ENCODE results near the gene MAP3K7. TPM values are rescaled to one million over a fixed set of nuclear protein-coding genes. Genes with fewer than 3 reads are reported as not detected.

The MAP3K7 gene
- total RNA-seq, 2 donors from 2014 or later: 16.0 to 16.6 TPM

DNA sequence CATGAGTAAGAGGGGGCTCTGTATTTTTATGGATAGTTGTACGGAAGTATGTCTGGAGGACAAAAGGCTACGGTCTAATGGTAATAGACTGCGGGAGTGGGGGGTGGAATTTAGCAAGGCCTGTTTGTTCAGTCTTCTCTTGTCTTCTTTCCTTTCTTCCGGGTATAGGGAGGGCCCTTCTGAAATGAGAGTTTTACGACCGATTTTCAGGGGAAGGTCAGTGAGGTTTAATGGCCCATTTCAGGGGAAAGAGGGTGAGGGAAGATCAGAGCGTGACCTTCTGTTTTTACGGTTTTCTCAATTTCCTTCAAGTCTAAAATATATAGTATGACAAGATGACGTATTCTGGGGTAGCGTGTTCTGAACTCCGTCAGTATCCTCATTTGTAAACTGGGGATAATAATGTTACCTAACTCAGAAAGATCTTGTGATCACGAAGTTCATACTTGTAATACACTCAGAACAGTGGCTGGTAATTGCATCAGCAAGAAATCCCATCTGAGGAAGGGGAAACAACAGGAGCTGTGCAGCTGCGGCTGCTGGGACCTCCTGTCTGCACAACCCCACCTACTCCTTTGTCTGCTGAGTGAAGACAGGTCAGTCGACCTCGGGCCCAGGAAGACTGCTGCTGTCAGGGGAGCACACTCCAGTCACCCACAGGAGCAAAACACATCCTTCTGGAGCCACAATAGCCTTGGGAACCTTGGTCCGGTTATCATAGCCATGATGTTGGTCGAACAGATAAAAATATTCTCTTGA, 90.4 kb downstream of the MAP3K7 start:
- no peak overlapping the region for H3K27ac Mint-ChIP-seq
- H3K4me3 Mint-ChIP-seq: no peak overlapping the region

DNA sequence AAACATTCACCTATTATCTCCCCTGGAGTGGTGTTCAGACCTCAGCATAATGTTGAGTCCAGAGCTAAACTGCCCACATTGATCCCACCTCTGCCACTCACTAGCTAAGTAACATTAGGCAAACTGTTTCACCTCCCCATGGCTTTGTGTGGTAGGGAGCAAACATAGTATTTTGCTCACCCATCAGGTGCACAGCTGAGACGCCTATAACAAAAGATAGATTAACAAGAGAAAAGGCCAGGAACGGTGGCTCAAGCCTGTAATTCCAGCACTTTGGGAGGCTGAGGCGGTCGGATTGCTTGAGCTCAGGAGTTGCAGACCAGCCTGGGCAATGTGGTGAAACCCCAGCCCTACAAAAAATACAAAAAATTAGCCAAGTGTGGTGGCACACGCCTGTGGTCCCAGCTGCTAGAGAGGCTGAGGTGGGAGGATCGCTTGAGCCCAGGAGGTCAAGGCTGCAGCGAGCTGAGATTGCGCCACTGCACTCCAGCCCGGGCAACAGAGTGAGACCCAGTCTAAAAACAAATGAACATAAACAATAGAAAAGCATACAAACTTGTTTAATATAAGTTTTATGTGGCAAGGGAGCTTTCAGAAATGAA, 91.6 kb downstream of the MAP3K7 start:
- H3K4me1 Mint-ChIP-seq: peaks cover 12% of the 10 kb centered on the region
- H3K9me3 ChIP-seq (ENCODE audit: control insufficient read depth, low read length, poor library complexity, severe bottlenecking): no peaks in the 10 kb centered on the region
- H3K4me3 Mint-ChIP-seq: no peak overlapping the region
- no peak for DNase-seq
- peaks cover 46% of the 10 kb centered on the region for H3K27me3 Mint-ChIP-seq
- no peak overlapping the region for H3K27ac Mint-ChIP-seq
- no peaks in the 10 kb centered on the region for H3K36me3 Mint-ChIP-seq (ENCODE audit: low read depth)
- ATAC-seq: no peak

More for the DNA sequence above, 90.4 kb downstream of the MAP3K7 start:
- ATAC-seq (no peak), DNase-seq (no peak)
- H3K36me3 Mint-ChIP-seq (ENCODE audit: low read depth): no peaks in the 10 kb centered on the region
- no peaks in the 10 kb centered on the region for H3K9me3 ChIP-seq (ENCODE audit: control insufficient read depth, low read length, poor library complexity, severe bottlenecking)
- peaks cover 44% of the 10 kb centered on the region for H3K27me3 Mint-ChIP-seq
- H3K4me1 Mint-ChIP-seq: peaks cover 12% of the 10 kb centered on the region

DNA sequence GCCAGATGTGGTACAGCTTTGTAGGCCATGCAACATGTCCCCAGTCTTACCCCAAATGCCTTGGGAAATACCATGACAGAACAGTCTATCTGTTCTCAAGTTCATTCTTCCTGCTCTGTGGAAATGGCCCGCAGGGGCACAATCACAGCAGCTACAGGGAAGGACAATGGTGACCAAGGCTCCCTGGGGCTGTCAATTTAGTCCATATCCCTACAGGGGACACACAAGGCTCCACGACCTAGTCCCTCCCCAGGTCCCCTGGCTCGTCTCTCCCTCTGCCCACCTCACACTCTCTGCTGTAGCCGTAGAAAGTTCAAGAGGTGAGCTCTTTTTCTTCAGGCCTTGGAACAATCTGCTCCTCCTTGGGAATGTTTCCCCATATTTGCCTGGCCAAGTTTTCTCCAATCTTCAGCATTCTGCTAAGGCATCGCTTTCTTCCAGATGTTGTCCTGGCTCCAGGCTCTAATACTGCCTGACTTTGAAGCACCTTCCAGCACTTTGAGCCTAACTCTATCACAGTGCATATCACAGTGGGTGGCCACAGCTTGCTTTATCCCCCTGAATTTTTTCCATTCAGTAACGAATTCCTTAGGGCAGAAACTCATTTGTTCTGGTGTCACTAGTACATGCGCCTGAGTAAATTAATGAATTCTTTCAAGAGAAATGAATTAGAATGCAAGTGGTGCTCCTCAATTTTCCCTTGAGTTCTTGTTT, 92.6 kb downstream of the MAP3K7 start:
- DNase-seq (no peak), ATAC-seq (no peak)
- Mint-ChIP-seq H3K27ac (no peak overlapping the region), H3K4me3 (no peak overlapping the region), H3K36me3 (ENCODE audit: low read depth) (no peaks in the 10 kb centered on the region), H3K27me3 (peaks cover 54% of the 10 kb centered on the region), H3K4me1 (peaks cover 12% of the 10 kb centered on the region)
- no peaks in the 10 kb centered on the region for H3K9me3 ChIP-seq (ENCODE audit: control insufficient read depth, low read length, poor library complexity, severe bottlenecking)

DNA sequence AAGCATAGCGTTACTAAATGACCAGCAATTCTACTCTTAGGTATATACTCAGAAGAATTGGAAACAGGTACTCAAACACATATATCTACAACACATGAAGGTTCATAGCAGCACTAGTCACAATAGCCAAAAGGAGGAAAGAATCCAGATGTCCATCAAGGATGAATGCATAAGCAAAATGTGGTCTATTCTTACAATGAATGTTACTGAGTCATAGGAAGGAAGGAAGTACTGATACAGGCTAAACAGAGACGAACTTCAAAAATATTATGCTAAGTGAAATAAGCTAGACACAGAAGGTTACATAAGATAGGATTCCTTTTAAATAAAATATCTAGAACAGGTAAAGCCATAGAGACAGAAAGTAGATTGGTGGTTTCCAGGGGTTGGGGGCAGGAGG, 93.5 kb downstream of the MAP3K7 start:
- ATAC-seq (no peak), DNase-seq (no peak)
- no peak overlapping the region for H3K4me3 Mint-ChIP-seq
- no peaks in the 10 kb centered on the region for H3K36me3 Mint-ChIP-seq (ENCODE audit: low read depth)
- peaks cover 9% of the 10 kb centered on the region for H3K4me1 Mint-ChIP-seq
- H3K27me3 Mint-ChIP-seq: peaks cover 59% of the 10 kb centered on the region
- no peaks in the 10 kb centered on the region for H3K9me3 ChIP-seq (ENCODE audit: control insufficient read depth, low read length, poor library complexity, severe bottlenecking)
- H3K27ac Mint-ChIP-seq: no peak overlapping the region

DNA sequence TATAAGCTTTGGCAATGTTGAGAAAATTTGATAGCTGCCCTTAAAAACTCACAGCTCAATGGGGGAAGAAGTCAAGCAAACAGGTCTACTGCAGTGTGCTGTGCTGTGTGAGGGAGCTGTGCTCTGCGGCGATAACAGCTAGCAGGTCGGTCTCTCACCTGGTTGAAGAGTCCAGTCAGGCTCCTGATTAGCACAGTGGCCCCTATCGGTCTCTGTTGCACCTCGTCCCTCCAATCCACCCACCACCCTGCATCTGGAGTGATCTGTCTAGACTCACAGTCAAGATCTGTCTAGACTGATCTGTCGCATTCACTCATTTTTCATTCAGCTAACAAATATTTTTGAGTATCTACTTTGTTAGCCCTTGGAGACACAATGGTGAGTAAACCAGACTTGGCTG, 94.1 kb downstream of the MAP3K7 start:
- H3K4me1 Mint-ChIP-seq: peaks cover 9% of the 10 kb centered on the region
- DNase-seq (no peak), ATAC-seq (no peak)
- H3K27ac Mint-ChIP-seq: peak overlapping the region; percentile 60
- peaks cover 59% of the 10 kb centered on the region for H3K27me3 Mint-ChIP-seq
- H3K4me3 Mint-ChIP-seq: no peak overlapping the region
- no peaks in the 10 kb centered on the region for H3K36me3 Mint-ChIP-seq (ENCODE audit: low read depth)
- H3K9me3 ChIP-seq (ENCODE audit: control insufficient read depth, low read length, poor library complexity, severe bottlenecking): no peaks in the 10 kb centered on the region

DNA sequence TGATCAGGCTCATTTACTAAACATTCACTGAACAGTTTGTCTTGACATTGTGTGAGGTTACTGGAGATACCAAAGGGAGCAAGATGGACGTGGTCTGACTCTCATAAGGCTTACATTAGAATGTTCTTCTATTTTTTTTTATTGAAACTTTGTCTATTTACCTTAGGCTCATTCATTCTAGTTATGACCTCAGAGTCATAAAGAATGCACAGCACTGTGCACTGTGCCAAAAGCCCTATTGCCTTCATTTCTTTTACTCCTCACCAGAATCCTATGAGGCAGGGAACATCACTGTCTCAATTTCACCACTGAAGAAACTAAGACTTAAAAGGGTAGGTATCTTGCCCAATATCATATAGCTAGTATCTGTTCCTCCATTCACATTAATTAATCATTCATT, 94.5 kb downstream of the MAP3K7 start:
- DNase-seq (no peak), ATAC-seq (no peak)
- no peak overlapping the region for H3K27ac Mint-ChIP-seq
- H3K4me3 Mint-ChIP-seq: no peak overlapping the region
- H3K36me3 Mint-ChIP-seq (ENCODE audit: low read depth): no peaks in the 10 kb centered on the region
- H3K9me3 ChIP-seq (ENCODE audit: control insufficient read depth, low read length, poor library complexity, severe bottlenecking): no peaks in the 10 kb centered on the region
- peaks cover 57% of the 10 kb centered on the region for H3K27me3 Mint-ChIP-seq
- H3K4me1 Mint-ChIP-seq: peaks cover 9% of the 10 kb centered on the region

DNA sequence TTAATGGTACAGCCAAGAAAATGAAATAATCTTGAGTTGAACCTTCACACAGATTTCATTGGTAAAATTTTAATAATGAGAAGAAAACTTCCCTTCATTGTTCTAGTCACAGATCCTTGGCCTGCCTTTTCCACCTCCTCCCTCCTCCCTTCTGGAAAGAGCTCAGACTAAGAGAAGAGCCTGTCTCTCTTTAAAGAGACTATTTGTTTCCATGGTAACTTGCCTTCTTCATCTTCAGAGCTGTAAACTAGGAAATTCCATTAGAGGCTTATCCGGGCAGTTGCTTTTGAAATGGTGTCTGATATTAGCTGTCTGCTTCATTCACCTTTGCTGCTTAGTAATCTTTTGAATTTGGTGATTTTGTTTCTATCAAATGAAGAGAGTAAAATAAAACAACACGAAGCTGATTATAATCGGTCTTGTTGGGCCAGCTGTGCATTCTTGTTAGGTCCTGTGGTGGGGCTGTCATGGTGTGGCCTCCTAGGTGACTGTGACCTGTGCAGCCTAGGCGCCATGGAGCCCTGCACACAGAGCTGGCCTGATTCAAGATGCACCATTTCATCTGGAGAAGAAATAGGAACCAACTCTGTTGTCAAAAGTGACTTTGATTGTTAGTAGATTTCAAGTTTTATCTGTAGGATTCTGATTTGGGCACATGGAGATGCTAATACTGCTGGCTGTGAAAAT, 96.7 kb downstream of the MAP3K7 start:
- no peak overlapping the region for H3K27ac Mint-ChIP-seq
- peaks cover 9% of the 10 kb centered on the region for H3K4me1 Mint-ChIP-seq
- no peaks in the 10 kb centered on the region for H3K36me3 Mint-ChIP-seq (ENCODE audit: low read depth)
- peaks cover 50% of the 10 kb centered on the region for H3K27me3 Mint-ChIP-seq
- DNase-seq: no peak
- H3K4me3 Mint-ChIP-seq: no peak overlapping the region
- ATAC-seq: no peak
- H3K9me3 ChIP-seq (ENCODE audit: control insufficient read depth, low read length, poor library complexity, severe bottlenecking): no peaks in the 10 kb centered on the region

DNA sequence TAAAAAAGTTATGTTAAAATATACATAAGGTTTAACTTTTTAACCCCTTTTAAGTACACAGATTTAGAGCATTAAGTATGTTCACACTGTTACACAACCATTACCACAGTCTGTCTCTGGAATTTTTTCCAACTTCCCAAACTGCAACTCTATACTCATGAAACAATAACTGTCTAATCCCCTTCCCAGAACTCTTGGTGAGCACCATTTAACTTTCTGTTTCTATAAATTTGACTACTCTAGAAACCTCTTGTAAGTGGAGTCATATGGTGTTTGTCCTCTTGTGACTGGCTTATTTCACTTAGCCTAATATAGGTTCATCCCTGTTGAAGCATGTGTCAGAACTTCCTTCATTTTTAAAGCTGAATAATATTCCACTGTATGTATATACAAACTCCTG, 98.1 kb downstream of the MAP3K7 start:
- no peaks in the 10 kb centered on the region for H3K9me3 ChIP-seq (ENCODE audit: control insufficient read depth, low read length, poor library complexity, severe bottlenecking)
- no peak overlapping the region for H3K4me3 Mint-ChIP-seq
- H3K4me1 Mint-ChIP-seq: peaks cover 9% of the 10 kb centered on the region
- H3K27me3 Mint-ChIP-seq: peaks cover 36% of the 10 kb centered on the region
- no peak overlapping the region for H3K27ac Mint-ChIP-seq
- no peak for ATAC-seq
- no peaks in the 10 kb centered on the region for H3K36me3 Mint-ChIP-seq (ENCODE audit: low read depth)
- DNase-seq: no peak

DNA sequence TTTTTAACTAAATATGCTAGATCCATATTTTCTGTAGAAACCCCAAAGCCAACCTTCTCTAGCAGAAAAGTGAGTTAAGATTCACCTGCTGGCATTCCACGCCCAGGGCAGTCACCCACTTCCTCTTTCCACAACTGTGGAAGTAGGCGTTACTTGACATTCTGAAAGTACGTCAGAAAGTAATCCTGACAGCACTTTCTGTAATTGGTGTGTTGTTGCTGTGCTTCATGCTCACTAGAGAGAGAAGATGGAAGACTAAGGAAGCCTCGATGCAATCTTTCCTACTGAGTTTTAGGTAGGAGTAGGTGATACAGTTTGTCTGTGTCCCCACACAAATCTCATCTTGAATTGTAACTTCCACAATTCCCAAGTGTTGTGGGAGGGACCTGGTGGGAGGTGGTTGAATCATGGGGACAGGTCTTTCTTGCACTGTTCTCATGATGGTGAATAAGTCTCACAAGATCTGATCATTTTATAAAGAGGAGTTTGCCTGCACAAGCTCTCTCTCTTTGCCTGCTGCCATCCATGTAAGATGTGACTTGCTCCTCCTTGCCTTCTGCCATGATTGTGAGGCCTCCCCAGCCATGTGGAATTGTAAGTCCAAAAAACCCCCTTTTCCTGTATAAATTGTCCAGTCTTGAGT, 101.1 kb downstream of the MAP3K7 start:
- DNase-seq: no peak
- no peaks in the 10 kb centered on the region for H3K36me3 Mint-ChIP-seq (ENCODE audit: low read depth)
- H3K4me1 Mint-ChIP-seq: no peaks in the 10 kb centered on the region
- H3K4me3 Mint-ChIP-seq: no peak overlapping the region
- H3K9me3 ChIP-seq (ENCODE audit: control insufficient read depth, low read length, poor library complexity, severe bottlenecking): no peaks in the 10 kb centered on the region
- ATAC-seq: no peak
- no peak overlapping the region for H3K27ac Mint-ChIP-seq
- H3K27me3 Mint-ChIP-seq: peaks cover 15% of the 10 kb centered on the region

DNA sequence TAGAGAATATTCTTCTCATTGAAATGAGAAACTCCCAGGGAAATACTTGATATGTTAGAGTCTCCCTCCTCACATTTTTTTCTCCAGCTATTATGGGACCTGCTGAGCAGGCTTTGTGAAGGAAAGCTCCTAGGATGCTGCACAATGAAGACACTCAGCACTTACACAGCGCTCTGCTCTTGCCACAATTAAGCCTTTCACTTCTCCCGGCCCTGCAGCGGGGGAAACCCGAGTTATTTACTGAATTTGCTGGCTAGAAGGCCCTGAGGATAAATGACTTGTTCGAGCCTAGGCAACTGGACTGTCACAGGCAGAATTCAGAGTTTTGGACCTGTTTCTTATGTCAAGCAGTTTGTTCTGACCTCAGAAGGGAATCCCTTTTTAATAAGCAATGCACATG, 102.0 kb downstream of the MAP3K7 start:
- Mint-ChIP-seq H3K4me3 (no peak overlapping the region), H3K27me3 (peaks cover 9% of the 10 kb centered on the region), H3K4me1 (no peaks in the 10 kb centered on the region), H3K27ac (no peak overlapping the region), H3K36me3 (ENCODE audit: low read depth) (no peaks in the 10 kb centered on the region)
- no peak for DNase-seq
- no peak for ATAC-seq
- H3K9me3 ChIP-seq (ENCODE audit: control insufficient read depth, low read length, poor library complexity, severe bottlenecking): no peaks in the 10 kb centered on the region

DNA sequence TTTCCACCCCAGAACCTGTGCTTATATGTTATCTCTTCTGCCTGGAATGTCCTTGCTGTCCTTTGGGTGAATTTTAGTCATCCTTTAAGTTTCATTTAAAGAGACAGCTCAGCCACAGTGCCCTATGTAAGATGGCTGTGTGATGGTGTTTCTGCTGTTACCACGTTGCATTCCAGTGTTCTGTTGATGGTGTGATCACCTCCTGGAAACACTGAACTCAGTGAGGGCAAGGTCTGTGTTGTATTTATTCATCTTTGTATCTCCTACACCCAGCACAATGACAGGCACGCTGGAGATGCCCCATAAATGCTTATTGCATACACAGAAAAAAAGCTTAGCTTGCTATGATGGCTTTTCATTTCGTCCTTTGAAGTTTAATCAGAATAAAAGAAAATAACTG, 102.5 kb downstream of the MAP3K7 start:
- no peak for DNase-seq
- Mint-ChIP-seq H3K36me3 (ENCODE audit: low read depth) (no peaks in the 10 kb centered on the region), H3K27me3 (peaks cover 7% of the 10 kb centered on the region), H3K4me3 (no peak overlapping the region), H3K4me1 (no peaks in the 10 kb centered on the region), H3K27ac (no peak overlapping the region)
- ATAC-seq: no peak
- no peaks in the 10 kb centered on the region for H3K9me3 ChIP-seq (ENCODE audit: control insufficient read depth, low read length, poor library complexity, severe bottlenecking)

DNA sequence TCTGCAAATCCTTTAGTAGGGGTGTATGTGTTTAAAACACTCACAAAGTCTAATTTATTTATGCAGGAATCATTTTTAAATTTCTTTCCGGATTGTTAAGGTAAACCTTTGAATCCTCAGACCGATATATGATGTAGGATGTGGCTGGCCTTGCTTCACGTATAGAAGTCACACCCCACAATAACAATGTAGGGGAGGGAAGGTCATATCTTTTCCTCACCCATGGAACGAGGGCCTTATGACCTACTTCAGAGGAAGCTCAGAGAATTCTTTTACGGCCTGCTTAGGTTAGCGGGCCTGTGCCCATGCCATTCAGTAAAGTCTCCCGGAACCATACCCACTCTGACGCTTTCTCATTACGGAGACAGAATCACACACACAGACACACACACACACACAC, 102.9 kb downstream of the MAP3K7 start:
- Mint-ChIP-seq H3K4me3 (no peak overlapping the region), H3K4me1 (peaks cover 4% of the 10 kb centered on the region), H3K27ac (no peak overlapping the region), H3K27me3 (peaks cover 3% of the 10 kb centered on the region), H3K36me3 (ENCODE audit: low read depth) (no peaks in the 10 kb centered on the region)
- no peaks in the 10 kb centered on the region for H3K9me3 ChIP-seq (ENCODE audit: control insufficient read depth, low read length, poor library complexity, severe bottlenecking)
- no peak for DNase-seq
- ATAC-seq: no peak
